GM23338 (cell line): Measurements from ENCODE around the gene PTPRN2. TPM values are rescaled to one million over a fixed set of nuclear protein-coding genes. Genes with fewer than 3 reads are reported as not detected.

Experiments used
- ATAC-seq: fragments of 200-7000 bp; cut with Tn5 transposase; 3 replicates; pipeline ENCODE4 v1.9.1; 2020
- DNase-seq: peaks from one replicate; pipeline ENCODE4 v3.0.0-alpha.2; 2015; ENCODE audit warnings: low spot score
- H2AFZ ChIP-seq: fragments of 200-600 bp; sonication (generic); 2 replicates; pipeline ENCODE4 v1.8.0; 2016; ENCODE audit warnings: antibody characterized with exemption, mild to moderate bottlenecking, moderate library complexity
- H3F3A ChIP-seq: fragments of 200-600 bp; sonication (generic); replicated peaks from 2 replicates; pipeline ENCODE4 v1.8.0; 2017; ENCODE audit warnings: antibody characterized with exemption, mixed run types, low read depth
- H3K27ac ChIP-seq: fragments of 200-600 bp; sonication (generic); 2 replicates; pipeline ENCODE4 v1.6.1; 2016; ENCODE audit warnings: low read depth
- H3K27me3 ChIP-seq: fragments of 200-600 bp; sonication (generic); 2 replicates; pipeline ENCODE4 v1.8.0; 2016; ENCODE audit warnings: mild to moderate bottlenecking, mixed run types, moderate library complexity; ENCODE audit not compliant: insufficient read depth
- H3K36me3 ChIP-seq: fragments of 200-600 bp; sonication (generic); 2 replicates; pipeline ENCODE4 v1.8.0; 2016; ENCODE audit warnings: mild to moderate bottlenecking; ENCODE audit not compliant: insufficient read depth
- H3K4me1 ChIP-seq: fragments of 200-600 bp; sonication (generic); 2 replicates; pipeline ENCODE4 v1.8.0; 2016; ENCODE audit warnings: mild to moderate bottlenecking, moderate library complexity; ENCODE audit not compliant: insufficient read depth
- H3K4me2 ChIP-seq: fragments of 200-600 bp; sonication (generic); 2 replicates; pipeline ENCODE4 v1.7.1; 2017; ENCODE audit warnings: mixed run types
- H3K4me3 ChIP-seq: fragments of 200-600 bp; sonication (generic); 2 replicates; pipeline ENCODE4 v1.6.1; 2016; ENCODE audit warnings: mixed run types
- H3K79me2 ChIP-seq: fragments of 200-600 bp; sonication (generic); replicated peaks from 2 replicates; pipeline ENCODE4 v1.8.0; 2017; ENCODE audit warnings: mild to moderate bottlenecking; ENCODE audit not compliant: insufficient read depth
- H3K9me2 ChIP-seq: fragments of 200-600 bp; sonication (generic); 2 replicates; pipeline ENCODE4 v1.8.0; 2017; ENCODE audit not compliant: insufficient read depth
- H4K20me1 ChIP-seq: fragments of 200-600 bp; sonication (generic); replicated peaks from 2 replicates; pipeline ENCODE4 v1.8.0; 2017; ENCODE audit warnings: mild to moderate bottlenecking; ENCODE audit not compliant: insufficient read depth
- H3K27ac Mint-ChIP-seq: 2 replicates; pipeline ENCODE4 v1.8.0; 2020; ENCODE audit warnings: inconsistent platforms, mild to moderate bottlenecking, moderate library complexity, mixed read lengths
- H3K27me3 Mint-ChIP-seq: 3 replicates; pipeline ENCODE4 v1.8.0; 2022; ENCODE audit warnings: low read depth, mild to moderate bottlenecking, moderate library complexity, mixed read lengths, inconsistent platforms; ENCODE audit not compliant: insufficient read depth, poor library complexity
- H3K36me3 Mint-ChIP-seq: 3 replicates; pipeline ENCODE4 v1.8.0; 2021; ENCODE audit warnings: low read depth, mild to moderate bottlenecking, inconsistent platforms, moderate library complexity, mixed read lengths
- H3K4me1 Mint-ChIP-seq: 3 replicates; pipeline ENCODE4 v1.8.0; 2020; ENCODE audit warnings: mild to moderate bottlenecking, inconsistent platforms, mixed read lengths
- H3K4me3 Mint-ChIP-seq: 3 replicates; pipeline ENCODE4 v1.8.0; 2021; ENCODE audit warnings: moderate library complexity, mild to moderate bottlenecking, inconsistent platforms, mixed read lengths
- H3K9me3 Mint-ChIP-seq: 3 replicates; pipeline ENCODE4 v1.8.0; 2020; ENCODE audit warnings: moderate library complexity, mild to moderate bottlenecking, inconsistent platforms, mixed read lengths
- CREB1 ChIP-seq: fragments of 250-450 bp; sonication (Bioruptor Pico); IDR thresholded peaks from 2 replicates; pipeline ENCODE4 v1.5.0; 2020; ENCODE audit warnings: low read depth, mild to moderate bottlenecking, moderate library complexity
- CTCF ChIP-seq, 2 experiments: fragments of 200-600 bp in 1 of 2; sonication (generic) in 1 of 2; conservative IDR thresholded peaks; 2 replicates each; pipeline versions ENCODE4 v1.5.1 to v1.6.1; 2016 to 2017; ENCODE audit warnings: antibody characterized with exemption in 2 of 2, low read depth in 2 of 2, mild to moderate bottlenecking in 2 of 2, moderate library complexity in 1 of 2
- ETS1 ChIP-seq: IDR thresholded peaks from 2 replicates; pipeline ENCODE4 v1.6.1; 2016; ENCODE audit warnings: antibody characterized with exemption
- EZH2 ChIP-seq: fragments of 200-600 bp; sonication (generic); IDR thresholded peaks from one replicate; pipeline ENCODE4 v1.8.0; 2017; ENCODE audit warnings: antibody characterized with exemption, mild to moderate bottlenecking, low read depth; ENCODE audit not compliant: unreplicated experiment
- EZH2phosphoT487 ChIP-seq: fragments of 200-600 bp; sonication (generic); IDR thresholded peaks from one replicate; pipeline ENCODE4 v1.8.1; 2018; ENCODE audit warnings: antibody characterized with exemption; ENCODE audit not compliant: unreplicated experiment
- JUNB ChIP-seq: IDR thresholded peaks from one replicate; pipeline ENCODE4 v1.6.1; 2016; ENCODE audit warnings: antibody characterized with exemption; ENCODE audit not compliant: unreplicated experiment
- POLR2AphosphoS5 ChIP-seq: IDR thresholded peaks from 2 replicates; pipeline ENCODE4 v1.6.1; 2016; ENCODE audit warnings: antibody characterized with exemption, low read depth
- STAT1 ChIP-seq: IDR thresholded peaks from one replicate; pipeline ENCODE4 v1.6.1; 2016; ENCODE audit warnings: antibody characterized with exemption; ENCODE audit not compliant: unreplicated experiment
- ZNF114 ChIP-seq: fragments of 250-450 bp; sonication (Bioruptor Pico); IDR thresholded peaks from 2 replicates; pipeline ENCODE4 v1.5.0; 2020; ENCODE audit warnings: mild to moderate bottlenecking, moderate library complexity
- ZNF331 ChIP-seq: fragments of 250-450 bp; sonication (Bioruptor Pico); IDR thresholded peaks from 2 replicates; pipeline ENCODE4 v1.5.0; 2020; ENCODE audit warnings: low read depth, mild to moderate bottlenecking, moderate library complexity
- ZNF462 ChIP-seq: fragments of 250-450 bp; sonication (Bioruptor Pico); IDR thresholded peaks from 2 replicates; pipeline ENCODE4 v1.5.0; 2020; ENCODE audit warnings: mild to moderate bottlenecking, moderate library complexity
- polyA plus RNA-seq: library from polyadenylated mRNA; unstranded; fragments of >200 nt; fragmentation: Nextera tagmentation; extraction: Ambion mirVana; gene quantifications from 2 replicates; pipeline ENCODE4 v1.2.1, GENCODE V29; 2016
- total RNA-seq: library from RNA; depleted of rRNA; stranded (reverse); fragments of >200 nt; shearing (Covaris generic); gene quantifications from 2 replicates; pipeline ENCODE4 v1.2.3, GENCODE V29; 2014

PTPRN2 gene
- total and polyA plus RNA-seq, 2 experiments from 2014 or later: 0.87 to 4.0 TPM

GRCh38 chr7:158238616-158239289 is 348.9 kb downstream of the PTPRN2 start (continued):
- TF ChIP-seq ZNF462 (CRISPR knock-in tag): no peak
- no peak for TF ChIP-seq EZH2

GRCh38 chr7:158237672-158238335 is 349.8 kb downstream of the PTPRN2 start:
- no peak overlapping the region for H3K4me2 ChIP-seq
- Mint-ChIP-seq H3K4me3 (no peak overlapping the region), H3K27me3 (peaks cover 5% of the 10 kb centered on the region), H3K36me3 (peaks cover 44% of the 10 kb centered on the region), H3K9me3 (peaks cover 72% of the 10 kb centered on the region), H3K27ac (no peak overlapping the region), H3K4me1 (no peaks in the 10 kb centered on the region)
- H3K9me2 ChIP-seq: no peaks in the 10 kb centered on the region
- H3K4me3 ChIP-seq: no peak overlapping the region
- no peaks in the 10 kb centered on the region for H4K20me1 ChIP-seq
- no peak for ATAC-seq
- H3K4me1 ChIP-seq: no peaks in the 10 kb centered on the region
- H3K79me2 ChIP-seq: no peaks in the 10 kb centered on the region
- H3K27ac ChIP-seq: no peak overlapping the region
- no peaks in the 10 kb centered on the region; the same call in none of the 2 replicates for H3K36me3 ChIP-seq
- no peaks in the 10 kb centered on the region for H3K27me3 ChIP-seq
- H3F3A ChIP-seq: no peaks in the 10 kb centered on the region
- DNase-seq: no peak
- H2AFZ ChIP-seq: no peak overlapping the region
- TF ChIP-seq ZNF331 (no peak), JUNB (no peak), STAT1 (no peak), POLR2AphosphoS5 (no peak), CTCF (conservative IDR thresholded peaks at IDR 0.05; ENCODE audit: low read depth in 2 of 2) (no peak), CREB1 (CRISPR knock-in tag) (no peak), ZNF114 (no peak), EZH2phosphoT487 (no peak), ETS1 (no peak)
